Osteocyte (in vitro differentiated cells): Measurements from ENCODE around the gene AKAP10. TPM values are rescaled to one million over a fixed set of nuclear protein-coding genes. Genes with fewer than 3 reads are reported as not detected.
A peak's percentile ranks its signal among the peaks of the same experiment; 100 is the strongest.

Experiments
- DNase-seq: peaks from one replicate; pipeline ENCODE4 v3.0.0; 2021; ENCODE audit warnings: mixed read lengths; ENCODE audit not compliant: unreplicated experiment; ENCODE audit errors: extremely low spot score
- H3K27ac Mint-ChIP-seq: one replicate; pipeline ENCODE4 v1.8.0; 2021; ENCODE audit warnings: mild to moderate bottlenecking, mixed read lengths; ENCODE audit not compliant: unreplicated experiment
- H3K27me3 Mint-ChIP-seq: one replicate; pipeline ENCODE4 v1.8.0; 2021; ENCODE audit warnings: mixed read lengths; ENCODE audit not compliant: unreplicated experiment
- H3K36me3 Mint-ChIP-seq: one replicate; pipeline ENCODE4 v1.8.0; 2021; ENCODE audit warnings: mixed read lengths; ENCODE audit not compliant: unreplicated experiment
- H3K4me1 Mint-ChIP-seq: one replicate; pipeline ENCODE4 v1.8.0; 2021; ENCODE audit warnings: mixed read lengths; ENCODE audit not compliant: unreplicated experiment
- H3K4me3 Mint-ChIP-seq: one replicate; pipeline ENCODE4 v1.8.0; 2021; ENCODE audit warnings: mild to moderate bottlenecking, moderate library complexity, mixed read lengths; ENCODE audit not compliant: unreplicated experiment
- H3K9me3 Mint-ChIP-seq: one replicate; pipeline ENCODE4 v1.8.0; 2021; ENCODE audit warnings: mixed read lengths; ENCODE audit not compliant: unreplicated experiment
- total RNA-seq: library from RNA; stranded (reverse); gene quantifications from 2 replicates; pipeline ENCODE4 v1.2.1, GENCODE V29; 2021
- TF ChIP-seq, protein P1 (sequence below): fragments of 200-600 bp; sonication (generic); IDR thresholded peaks from 2 replicates; pipeline ENCODE4 v1.5.0; 2021; ENCODE audit warnings: antibody characterized with exemption, mild to moderate bottlenecking, moderate library complexity

The AKAP10 gene
- total RNA-seq, 1 donor from 2014 or later, result 34.4 TPM

DNA sequence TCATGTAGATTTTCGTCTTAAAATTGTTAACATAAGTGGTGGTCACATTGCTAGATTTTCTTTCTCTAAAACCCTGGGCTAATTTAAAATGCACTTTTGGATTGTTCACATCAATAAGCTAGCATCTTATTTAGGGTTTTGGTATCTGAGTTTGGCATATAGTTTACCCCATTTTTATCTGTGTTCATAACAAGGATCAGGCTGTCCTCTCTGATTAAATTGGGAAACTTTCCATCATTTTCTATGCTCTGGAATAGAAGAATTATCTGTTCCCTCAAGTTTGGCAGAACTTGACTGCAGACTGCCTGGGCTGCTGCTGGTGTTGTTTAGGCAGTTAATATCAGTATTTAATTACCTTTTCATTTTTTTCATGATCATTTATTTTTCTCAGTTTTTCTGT, 33.3 kb upstream of the AKAP10 start:
- no peaks in the 10 kb centered on the region for H3K9me3 Mint-ChIP-seq
- H3K4me3 Mint-ChIP-seq, result no peak overlapping the region
- peaks cover 9% of the 10 kb centered on the region for H3K4me1 Mint-ChIP-seq
- no peaks in the 10 kb centered on the region for H3K36me3 Mint-ChIP-seq
- peaks cover 74% of the 10 kb centered on the region for H3K27me3 Mint-ChIP-seq
- no peak overlapping the region for H3K27ac Mint-ChIP-seq
- TF ChIP-seq, protein P1, sequence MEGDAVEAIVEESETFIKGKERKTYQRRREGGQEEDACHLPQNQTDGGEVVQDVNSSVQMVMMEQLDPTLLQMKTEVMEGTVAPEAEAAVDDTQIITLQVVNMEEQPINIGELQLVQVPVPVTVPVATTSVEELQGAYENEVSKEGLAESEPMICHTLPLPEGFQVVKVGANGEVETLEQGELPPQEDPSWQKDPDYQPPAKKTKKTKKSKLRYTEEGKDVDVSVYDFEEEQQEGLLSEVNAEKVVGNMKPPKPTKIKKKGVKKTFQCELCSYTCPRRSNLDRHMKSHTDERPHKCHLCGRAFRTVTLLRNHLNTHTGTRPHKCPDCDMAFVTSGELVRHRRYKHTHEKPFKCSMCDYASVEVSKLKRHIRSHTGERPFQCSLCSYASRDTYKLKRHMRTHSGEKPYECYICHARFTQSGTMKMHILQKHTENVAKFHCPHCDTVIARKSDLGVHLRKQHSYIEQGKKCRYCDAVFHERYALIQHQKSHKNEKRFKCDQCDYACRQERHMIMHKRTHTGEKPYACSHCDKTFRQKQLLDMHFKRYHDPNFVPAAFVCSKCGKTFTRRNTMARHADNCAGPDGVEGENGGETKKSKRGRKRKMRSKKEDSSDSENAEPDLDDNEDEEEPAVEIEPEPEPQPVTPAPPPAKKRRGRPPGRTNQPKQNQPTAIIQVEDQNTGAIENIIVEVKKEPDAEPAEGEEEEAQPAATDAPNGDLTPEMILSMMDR, result no peak
- no peak for DNase-seq

DNA sequence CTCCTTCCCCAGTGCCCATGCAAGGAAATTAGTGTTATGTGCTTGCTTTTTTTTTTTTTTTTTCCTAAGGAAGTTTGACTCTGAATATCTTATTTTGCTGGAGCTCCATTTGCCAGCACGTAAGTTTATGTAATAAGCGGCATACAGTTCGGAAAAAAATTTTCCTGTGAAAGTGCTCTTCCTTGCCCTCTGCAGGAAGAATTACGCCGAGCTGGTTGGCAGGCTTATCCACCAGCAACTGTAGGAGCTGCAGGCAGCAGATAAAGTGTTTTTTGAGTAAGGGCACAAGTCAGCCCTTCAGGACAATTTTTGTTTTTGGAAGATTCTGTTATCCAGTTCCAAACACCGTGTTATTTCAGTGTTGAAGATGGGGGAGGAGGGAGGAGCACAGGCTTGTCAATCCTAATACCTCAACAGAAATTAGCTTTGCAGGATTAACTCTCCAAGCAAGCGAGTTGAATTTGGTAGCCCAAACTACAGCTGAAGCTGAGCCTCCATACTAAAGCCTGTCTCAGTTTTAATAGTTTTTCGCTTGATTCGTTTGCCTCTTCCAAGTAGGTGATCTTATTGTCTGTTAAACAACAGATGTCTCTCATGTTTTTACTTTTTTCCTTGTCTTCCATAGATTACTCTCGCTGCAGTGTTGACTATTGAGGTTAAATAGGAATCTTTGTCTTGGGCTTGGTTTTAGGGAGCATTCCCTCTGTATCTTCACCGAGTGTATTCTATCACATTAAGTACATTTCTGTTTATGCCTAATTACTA, 32.7 kb upstream of the AKAP10 start:
- H3K4me3 Mint-ChIP-seq, result peak overlapping the region; percentile 75
- no peak overlapping the region for H3K27ac Mint-ChIP-seq
- H3K27me3 Mint-ChIP-seq, result peaks cover 78% of the 10 kb centered on the region
- H3K36me3 Mint-ChIP-seq, result no peaks in the 10 kb centered on the region
- TF ChIP-seq, protein P1, result peak; percentile 62
- H3K9me3 Mint-ChIP-seq, result no peaks in the 10 kb centered on the region
- peaks cover 9% of the 10 kb centered on the region for H3K4me1 Mint-ChIP-seq
- DNase-seq, result peak; percentile 71

DNA sequence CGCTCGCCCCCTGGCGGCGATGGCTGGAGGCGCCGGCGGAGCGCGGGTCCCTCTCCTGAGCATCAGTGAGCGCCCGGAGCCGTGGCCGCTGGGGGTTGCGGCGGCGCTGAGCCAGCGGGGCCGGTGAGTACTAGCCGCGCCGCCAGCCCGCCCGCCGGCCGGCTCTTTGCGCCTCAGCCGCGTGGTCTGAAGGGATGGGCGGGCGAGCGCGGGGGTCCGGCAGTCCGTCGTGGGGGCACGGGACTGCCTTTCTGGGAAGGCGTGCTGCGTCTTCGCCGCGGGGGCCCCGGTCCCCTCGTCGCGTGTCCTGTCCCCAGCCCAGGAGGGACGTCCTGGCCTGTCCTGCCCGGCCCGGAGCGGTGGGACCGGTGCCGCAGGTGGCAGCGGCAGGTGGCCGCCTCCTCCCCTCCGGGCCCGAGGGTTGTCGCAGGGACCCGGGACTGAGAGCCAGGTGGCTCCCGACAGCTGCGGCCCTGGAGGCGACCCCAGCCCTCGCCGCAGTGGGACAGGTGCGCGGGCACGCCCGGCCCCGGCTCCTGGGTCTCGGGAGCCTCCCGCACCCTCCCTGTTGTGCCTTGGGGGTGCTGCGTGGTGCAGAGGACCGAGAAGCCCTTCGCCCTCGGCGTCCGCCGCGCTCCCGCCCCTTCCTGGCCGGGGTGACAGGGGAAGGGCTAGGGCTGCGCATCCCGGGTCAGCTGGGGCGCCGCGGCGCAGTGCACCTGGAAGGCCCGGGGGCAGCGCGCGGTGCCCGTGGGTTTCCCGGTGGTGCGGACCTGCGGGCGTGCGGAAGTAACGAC, 31.9 kb upstream of the AKAP10 start, which contains the start of gene SPECC1:
SPECC1 (plus strand) TSS at position 58 of the 797 bp plus-strand sequence. CDS start 87,293 bp downstream, outside the sequence.
- H3K4me3 Mint-ChIP-seq, result peak within 1 kb of the TSS; percentile 85
- H3K9me3 Mint-ChIP-seq, result no peaks in the 10 kb centered on the region
- H3K4me1 Mint-ChIP-seq, result peaks cover 9% of the 10 kb centered on the region
- peak; percentile 95 for DNase-seq
- TF ChIP-seq, protein P1, result peak; percentile 97
- no peak within 1 kb of the TSS for H3K27ac Mint-ChIP-seq
- H3K27me3 Mint-ChIP-seq, result peaks cover 78% of the 10 kb centered on the region
- H3K36me3 Mint-ChIP-seq, result no peaks in the 10 kb centered on the region

DNA sequence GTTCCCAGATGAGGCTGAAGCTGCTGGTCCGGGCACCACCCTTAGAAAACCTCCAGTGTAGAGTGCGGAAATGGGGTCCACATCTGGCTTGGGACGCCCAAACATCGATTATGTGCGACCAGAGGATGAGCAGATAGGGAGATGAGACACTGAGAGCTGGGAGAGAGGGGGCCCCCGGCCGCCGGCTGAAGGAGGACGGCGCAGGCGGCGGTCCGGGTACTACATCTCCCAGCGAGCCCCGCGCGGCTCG, 31.3 kb upstream of the AKAP10 start:
- no peak for DNase-seq
- Mint-ChIP-seq H3K27ac (no peak overlapping the region), H3K4me3 (peak overlapping the region; percentile 85)

More for the DNA sequence above, 31.3 kb upstream of the AKAP10 start:
- no peaks in the 10 kb centered on the region for H3K9me3 Mint-ChIP-seq
- peaks cover 72% of the 10 kb centered on the region for H3K27me3 Mint-ChIP-seq
- H3K36me3 Mint-ChIP-seq, result no peaks in the 10 kb centered on the region
- TF ChIP-seq, protein P1, result no peak
- H3K4me1 Mint-ChIP-seq, result peaks cover 9% of the 10 kb centered on the region
